Panc1 (cell line): ENCODE measurements around the gene SEMA4D. TPM values are rescaled to one million over a fixed set of nuclear protein-coding genes. Genes with fewer than 3 reads are reported as not detected.

ENCODE experiments used
- ATAC-seq: fragments of 200-7000 bp; cut with Tn5 transposase; 2 replicates; pipeline ENCODE4 v1.9.1; 2020; ENCODE audit warnings: mild to moderate bottlenecking, moderate library complexity
- BruUV-seq: library from RNA; stranded (reverse); fragments of 400-500 nt; replicated peaks from 2 replicates; lab custom pipeline; 2021; lab: Mats Ljungman, UMichigan
- CTCF ChIA-PET: fragments of 300-600 bp; sonication (Branson Sonifier 250); formaldehyde crosslinking; loops from one replicate; lab custom pipeline; 2022; ENCODE audit warnings: antibody characterized with exemption; lab: Charles Lee
- POLR2A ChIA-PET: fragments of 300-600 bp; sonication (Branson Sonifier 250); formaldehyde crosslinking; loops from one replicate; lab custom pipeline; 2022; ENCODE audit warnings: antibody characterized with exemption; lab: Charles Lee
- DNase-seq: peaks from one replicate; pipeline ENCODE4 v3.0.0-alpha.2; 2010; ENCODE audit warnings: low read depth, low spot score
- H3K27ac ChIP-seq: 2 replicates; pipeline ENCODE4 v1.5.1; 2011; ENCODE audit warnings: mild to moderate bottlenecking, low read length, inconsistent platforms
- H3K27me3 ChIP-seq: fragments of 200-500 bp; sonication (Bioruptor generic); 2 replicates; pipeline ENCODE4 v1.6.0; 2014; ENCODE audit warnings: low read length, inconsistent platforms; ENCODE audit not compliant: control insufficient read depth, insufficient read depth
- H3K36me3 ChIP-seq: fragments of 200-500 bp; sonication (Bioruptor generic); 2 replicates; pipeline ENCODE4 v1.5.1; 2014; ENCODE audit warnings: inconsistent platforms, mild to moderate bottlenecking, low read length, moderate library complexity; ENCODE audit not compliant: control insufficient read depth, insufficient read depth
- H3K4me1 ChIP-seq: 2 replicates; pipeline ENCODE4 v1.5.1; 2011; ENCODE audit warnings: inconsistent platforms, mild to moderate bottlenecking, low read length, moderate library complexity; ENCODE audit not compliant: control insufficient read depth, insufficient read depth
- H3K4me3 ChIP-seq, 2 experiments: 2 replicates each; pipeline ENCODE4 v1.5.1; 2011 to 2012; ENCODE audit warnings: low read depth in 2 of 2, low read length in 2 of 2, mild to moderate bottlenecking in 2 of 2, inconsistent platforms in 1 of 2, moderate library complexity in 1 of 2
- H3K9me3 ChIP-seq: fragments of 200-500 bp; sonication (Bioruptor generic); 2 replicates; pipeline ENCODE4 v1.5.1; 2014; ENCODE audit warnings: low read depth, mild to moderate bottlenecking, inconsistent platforms, low read length, moderate library complexity; ENCODE audit not compliant: control insufficient read depth, insufficient read depth
- POLR2AphosphoS5 ChIP-seq: IDR thresholded peaks from 2 replicates; pipeline ENCODE4 v1.6.1; 2012; ENCODE audit warnings: mild to moderate bottlenecking, low read depth, low read length, moderate library complexity
- SIN3A ChIP-seq: IDR thresholded peaks from 2 replicates; pipeline ENCODE4 v1.6.1; 2012; ENCODE audit warnings: low read depth, mild to moderate bottlenecking, low read length, moderate library complexity, borderline replicate concordance; ENCODE audit not compliant: insufficient read depth
- TCF7L2 ChIP-seq: IDR thresholded peaks from 2 replicates; pipeline ENCODE4 v1.6.1; 2011; ENCODE audit warnings: mild to moderate bottlenecking, low read depth, low read length, inconsistent platforms
- in situ Hi-C: cut with HindIII; loops from 2 replicates; pipeline ENCODE4 v1.10.0; 2016; ENCODE audit warnings: low sequenced_read_pairs, low pct_unique_long_range_greater_than_20kb
- intact Hi-C: fragments of 100-400 bp; cut with micrococcal nuclease; formaldehyde crosslinking; loops from one replicate; pipeline ENCODE4 v1.10.0; 2022; ENCODE audit not compliant: unreplicated experiment
- total RNA-seq: library from RNA; stranded (reverse); gene quantifications from one replicate; pipeline ENCODE4 v1.2.1, GENCODE V29; 2021; ENCODE audit not compliant: unreplicated experiment
- TF ChIP-seq, protein P1 (sequence below): fragments of 450-650 bp; IDR thresholded peaks from 2 replicates; pipeline ENCODE4 v1.5.1; 2017; ENCODE audit warnings: mild to moderate bottlenecking
- TF ChIP-seq, protein P2 (sequence below), 2 experiments: IDR thresholded peaks; 2 replicates each; pipeline ENCODE4 v1.6.1; 2011 to 2012; ENCODE audit warnings: low read depth in 2 of 2, control low read depth in 1 of 2, low read length in 1 of 2, mild to moderate bottlenecking in 1 of 2, moderate library complexity in 1 of 2; ENCODE audit not compliant: insufficient read depth in 1 of 2

Gene SEMA4D
- total RNA-seq, 1 experiment from 2014 or later: 6.5 TPM

DNA sequence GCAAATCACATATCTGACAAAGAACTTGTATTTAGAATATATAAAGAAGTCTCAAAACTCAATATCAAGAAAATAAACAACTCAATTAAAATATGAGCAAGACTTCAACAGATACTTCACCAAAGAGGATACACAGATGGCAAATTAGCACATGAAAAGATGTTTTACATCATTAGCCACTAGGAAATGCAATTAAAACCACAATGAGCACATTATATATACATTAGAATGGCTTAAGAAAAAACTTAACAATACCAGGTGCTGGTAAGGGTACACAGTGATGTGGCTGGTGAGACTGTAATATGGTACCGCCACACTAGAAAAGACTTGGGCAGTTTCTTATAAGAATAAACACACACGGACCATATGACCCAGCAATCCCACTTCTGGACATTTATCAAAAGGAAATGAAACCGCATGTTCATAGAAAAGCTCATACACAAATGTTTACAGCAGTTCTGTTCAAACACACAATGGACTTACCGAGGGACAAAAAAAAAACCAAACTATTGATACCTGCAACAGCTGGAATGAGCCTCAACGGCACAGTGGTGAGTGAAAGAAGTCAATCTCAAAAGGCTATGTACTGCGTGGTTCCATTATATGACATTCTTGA lies 27.6 kb downstream of the SEMA4D start:
- H3K4me3 ChIP-seq: no peak overlapping the region
- ChIA-PET POLR2A (interaction anchor here (0.6 kb wide), 1 partner anchor 530 kb away, joined by 4 read pairs; no protein-coding TSS in a partner anchor), CTCF (no interaction called here)
- H3K9me3 ChIP-seq: no peaks in the 10 kb centered on the region
- in situ Hi-C loops: no loop called here
- ATAC-seq (no peak), DNase-seq (no peak)
- TF ChIP-seq TCF7L2: no peak
- TF ChIP-seq, protein P1, sequence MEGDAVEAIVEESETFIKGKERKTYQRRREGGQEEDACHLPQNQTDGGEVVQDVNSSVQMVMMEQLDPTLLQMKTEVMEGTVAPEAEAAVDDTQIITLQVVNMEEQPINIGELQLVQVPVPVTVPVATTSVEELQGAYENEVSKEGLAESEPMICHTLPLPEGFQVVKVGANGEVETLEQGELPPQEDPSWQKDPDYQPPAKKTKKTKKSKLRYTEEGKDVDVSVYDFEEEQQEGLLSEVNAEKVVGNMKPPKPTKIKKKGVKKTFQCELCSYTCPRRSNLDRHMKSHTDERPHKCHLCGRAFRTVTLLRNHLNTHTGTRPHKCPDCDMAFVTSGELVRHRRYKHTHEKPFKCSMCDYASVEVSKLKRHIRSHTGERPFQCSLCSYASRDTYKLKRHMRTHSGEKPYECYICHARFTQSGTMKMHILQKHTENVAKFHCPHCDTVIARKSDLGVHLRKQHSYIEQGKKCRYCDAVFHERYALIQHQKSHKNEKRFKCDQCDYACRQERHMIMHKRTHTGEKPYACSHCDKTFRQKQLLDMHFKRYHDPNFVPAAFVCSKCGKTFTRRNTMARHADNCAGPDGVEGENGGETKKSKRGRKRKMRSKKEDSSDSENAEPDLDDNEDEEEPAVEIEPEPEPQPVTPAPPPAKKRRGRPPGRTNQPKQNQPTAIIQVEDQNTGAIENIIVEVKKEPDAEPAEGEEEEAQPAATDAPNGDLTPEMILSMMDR: no peak
- no peaks in the 10 kb centered on the region for H3K36me3 ChIP-seq
- H3K27ac ChIP-seq: no peak overlapping the region
- no TSS peak for BruUV-seq
- intact Hi-C loops: no loop called here
- peaks cover 5% of the 10 kb centered on the region; the same call in 1 of the 2 replicates for H3K4me1 ChIP-seq
- no peaks in the 10 kb centered on the region for H3K27me3 ChIP-seq

DNA sequence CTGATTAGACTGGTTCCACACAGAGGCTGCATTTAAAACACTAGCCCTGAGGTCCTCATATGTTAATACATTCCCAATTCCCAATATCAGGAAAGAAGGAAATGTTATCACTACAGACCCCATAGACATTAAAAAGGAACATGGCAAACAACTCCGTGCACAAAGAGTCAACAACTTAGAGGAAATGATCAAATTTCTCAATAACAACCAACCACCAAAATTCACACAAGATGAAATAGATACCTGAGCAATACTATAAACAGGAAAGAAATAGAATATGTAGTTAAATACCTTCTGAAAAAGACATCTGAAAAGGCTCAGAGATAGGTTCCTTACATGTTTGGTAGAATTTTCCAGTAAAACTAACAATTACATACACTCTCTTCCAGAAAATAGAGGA lies 28.9 kb downstream of the SEMA4D start:
- H3K27ac ChIP-seq: no peak overlapping the region
- BruUV-seq: no TSS peak
- TF ChIP-seq SIN3A: no peak
- no peak for TF ChIP-seq POLR2AphosphoS5
- TF ChIP-seq, protein P2, sequence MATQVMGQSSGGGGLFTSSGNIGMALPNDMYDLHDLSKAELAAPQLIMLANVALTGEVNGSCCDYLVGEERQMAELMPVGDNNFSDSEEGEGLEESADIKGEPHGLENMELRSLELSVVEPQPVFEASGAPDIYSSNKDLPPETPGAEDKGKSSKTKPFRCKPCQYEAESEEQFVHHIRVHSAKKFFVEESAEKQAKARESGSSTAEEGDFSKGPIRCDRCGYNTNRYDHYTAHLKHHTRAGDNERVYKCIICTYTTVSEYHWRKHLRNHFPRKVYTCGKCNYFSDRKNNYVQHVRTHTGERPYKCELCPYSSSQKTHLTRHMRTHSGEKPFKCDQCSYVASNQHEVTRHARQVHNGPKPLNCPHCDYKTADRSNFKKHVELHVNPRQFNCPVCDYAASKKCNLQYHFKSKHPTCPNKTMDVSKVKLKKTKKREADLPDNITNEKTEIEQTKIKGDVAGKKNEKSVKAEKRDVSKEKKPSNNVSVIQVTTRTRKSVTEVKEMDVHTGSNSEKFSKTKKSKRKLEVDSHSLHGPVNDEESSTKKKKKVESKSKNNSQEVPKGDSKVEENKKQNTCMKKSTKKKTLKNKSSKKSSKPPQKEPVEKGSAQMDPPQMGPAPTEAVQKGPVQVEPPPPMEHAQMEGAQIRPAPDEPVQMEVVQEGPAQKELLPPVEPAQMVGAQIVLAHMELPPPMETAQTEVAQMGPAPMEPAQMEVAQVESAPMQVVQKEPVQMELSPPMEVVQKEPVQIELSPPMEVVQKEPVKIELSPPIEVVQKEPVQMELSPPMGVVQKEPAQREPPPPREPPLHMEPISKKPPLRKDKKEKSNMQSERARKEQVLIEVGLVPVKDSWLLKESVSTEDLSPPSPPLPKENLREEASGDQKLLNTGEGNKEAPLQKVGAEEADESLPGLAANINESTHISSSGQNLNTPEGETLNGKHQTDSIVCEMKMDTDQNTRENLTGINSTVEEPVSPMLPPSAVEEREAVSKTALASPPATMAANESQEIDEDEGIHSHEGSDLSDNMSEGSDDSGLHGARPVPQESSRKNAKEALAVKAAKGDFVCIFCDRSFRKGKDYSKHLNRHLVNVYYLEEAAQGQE (IDR thresholded peaks at IDR 0.05; ENCODE audit: insufficient read depth in 1 of 2, low read depth in 2 of 2, low read length in 1 of 2): no peak
- TF ChIP-seq, protein P1: no peak
- TF ChIP-seq TCF7L2: no peak
- ATAC-seq: no peak
- CTCF ChIA-PET: no interaction called here
- no peaks in the 10 kb centered on the region for H3K9me3 ChIP-seq
- intact Hi-C loops (no loop called here), in situ Hi-C loops (no loop called here)
- no peak for DNase-seq
- no peaks in the 10 kb centered on the region for H3K27me3 ChIP-seq
- H3K4me1 ChIP-seq: no peaks in the 10 kb centered on the region
- no peaks in the 10 kb centered on the region for H3K36me3 ChIP-seq
- no peak overlapping the region for H3K4me3 ChIP-seq
- POLR2A ChIA-PET: no interaction called here
